ENCODE measurements around the gene VSTM2B.
"Not testable (repeated sequence)": the region's sequence is repeated elsewhere in the genome, so short reads cannot be mapped to it uniquely, and the experiment has no call there.

Gene VSTM2B

GRCh38 chr19:29548483-29549085 is 22.8 kb downstream of the VSTM2B start:
- DNase-seq: no peak

GRCh38 chr19:29549105-29550070 is 23.6 kb downstream of the VSTM2B start:
- DNase-seq: no peak

GRCh38 chr19:29550896-29551295 is 25.1 kb downstream of the VSTM2B start:
- no peak for DNase-seq

- no peak for DNase-seq
Observed at GRCh38 chr19:29551774-29552173, 26.0 kb downstream of the VSTM2B start.

- no peak for DNase-seq
Observed at GRCh38 chr19:29552454-29553280, 26.9 kb downstream of the VSTM2B start.

GRCh38 chr19:29554149-29554548 is 28.4 kb downstream of the VSTM2B start:
- no peak for DNase-seq

GRCh38 chr19:29559110-29559509 is 33.3 kb downstream of the VSTM2B start:
- not testable (repeated sequence) for DNase-seq

- no peak for DNase-seq
Observed at GRCh38 chr19:29559743-29560142, 33.9 kb downstream of the VSTM2B start.

GRCh38 chr19:29560313-29561075 is 34.7 kb downstream of the VSTM2B start:
- DNase-seq: no peak

- no peak for DNase-seq
Observed at GRCh38 chr19:29561601-29562000, 35.8 kb downstream of the VSTM2B start.

GRCh38 chr19:29562299-29563297 is 36.8 kb downstream of the VSTM2B start:
- no peak for DNase-seq

GRCh38 chr19:29563486-29564101 is 37.8 kb downstream of the VSTM2B start:
- DNase-seq: no peak

- no peak for DNase-seq
Observed at GRCh38 chr19:29564574-29565005, 38.8 kb downstream of the VSTM2B start.

- no peak for DNase-seq
Observed at GRCh38 chr19:29565171-29565570, 39.4 kb downstream of the VSTM2B start.

GRCh38 chr19:29566496-29567054 is 40.8 kb downstream of the VSTM2B start:
- DNase-seq: no peak

GRCh38 chr19:29567366-29567915 is 41.6 kb downstream of the VSTM2B start:
- DNase-seq: no peak

GRCh38 chr19:29568036-29569025 is 42.5 kb downstream of the VSTM2B start:
- DNase-seq: no peak

GRCh38 chr19:29569038-29569911 is 43.5 kb downstream of the VSTM2B start:
- DNase-seq: no peak
